ENCODE results near the gene DGKE.

DNA sequence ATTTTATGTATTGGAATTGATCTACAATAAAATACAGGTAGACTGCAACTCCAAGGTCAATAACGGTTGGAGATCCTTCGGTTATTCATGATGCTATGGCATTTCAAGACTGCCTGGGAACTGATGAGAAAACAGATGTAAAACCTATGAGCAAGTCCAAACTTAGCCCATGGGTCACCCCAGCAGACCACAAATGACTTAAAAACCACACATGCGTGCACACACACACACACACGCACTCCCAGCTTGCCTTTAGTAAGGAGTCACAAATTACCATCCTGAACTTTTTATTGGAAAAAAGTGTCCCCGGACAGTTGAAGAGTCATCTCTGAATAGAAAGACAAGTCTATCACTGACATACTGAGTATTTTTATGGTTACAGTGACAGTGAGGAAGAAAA is 53.2 kb downstream of the DGKE start:
- TF ChIP-seq, protein P1, sequence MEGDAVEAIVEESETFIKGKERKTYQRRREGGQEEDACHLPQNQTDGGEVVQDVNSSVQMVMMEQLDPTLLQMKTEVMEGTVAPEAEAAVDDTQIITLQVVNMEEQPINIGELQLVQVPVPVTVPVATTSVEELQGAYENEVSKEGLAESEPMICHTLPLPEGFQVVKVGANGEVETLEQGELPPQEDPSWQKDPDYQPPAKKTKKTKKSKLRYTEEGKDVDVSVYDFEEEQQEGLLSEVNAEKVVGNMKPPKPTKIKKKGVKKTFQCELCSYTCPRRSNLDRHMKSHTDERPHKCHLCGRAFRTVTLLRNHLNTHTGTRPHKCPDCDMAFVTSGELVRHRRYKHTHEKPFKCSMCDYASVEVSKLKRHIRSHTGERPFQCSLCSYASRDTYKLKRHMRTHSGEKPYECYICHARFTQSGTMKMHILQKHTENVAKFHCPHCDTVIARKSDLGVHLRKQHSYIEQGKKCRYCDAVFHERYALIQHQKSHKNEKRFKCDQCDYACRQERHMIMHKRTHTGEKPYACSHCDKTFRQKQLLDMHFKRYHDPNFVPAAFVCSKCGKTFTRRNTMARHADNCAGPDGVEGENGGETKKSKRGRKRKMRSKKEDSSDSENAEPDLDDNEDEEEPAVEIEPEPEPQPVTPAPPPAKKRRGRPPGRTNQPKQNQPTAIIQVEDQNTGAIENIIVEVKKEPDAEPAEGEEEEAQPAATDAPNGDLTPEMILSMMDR (conservative IDR thresholded peaks at IDR 0.05; ENCODE audit: low read depth, low read length): no peak
- no peak for TF ChIP-seq EZH2 (IDR thresholded peaks at IDR 0.05; ENCODE audit: borderline replicate concordance, low read depth, low read length, poor library complexity, severe bottlenecking)

All from A673 (cell line).